Right lobe of liver (tissue), 6 donors: ENCODE measurements around the gene VCPKMT. TPM values are rescaled to one million over a fixed set of nuclear protein-coding genes. Genes with fewer than 3 reads are reported as not detected.

Experiments used
- ATAC-seq, 4 donors: fragments of 200-7000 bp; cut with Tn5 transposase; one replicate each; pipeline ENCODE4 v1.9.1; 2020; ENCODE audit warnings: mild to moderate bottlenecking in 4 of 4, moderate library complexity in 4 of 4
- DNase-seq, 3 donors: peaks; one replicate each; pipeline ENCODE4 v3.0.0-alpha.2; 2020
- H3K27ac ChIP-seq, 3 donors: fragments of 200-600 bp; one replicate each; pipeline ENCODE4 v1.8.0; 2022
- H3K27me3 ChIP-seq, 2 donors: fragments of 200-600 bp; one replicate each; pipeline ENCODE4 v1.8.0; 2022
- H3K36me3 ChIP-seq, 4 donors: fragments of 200-600 bp; sonication (generic) in 1 of 4; one replicate each; pipeline versions ENCODE4 v1.5.1 to v1.8.0; 2017 to 2022; ENCODE audit warnings: control low read depth in 1 of 4
- H3K4me1 ChIP-seq, 4 donors: fragments of 200-600 bp; sonication (generic) in 1 of 4; one replicate each; pipeline versions ENCODE4 v1.5.1 to v1.8.0; 2017 to 2022; ENCODE audit warnings: control low read depth in 1 of 4
- H3K4me3 ChIP-seq, 3 donors: fragments of 200-600 bp; one replicate each; pipeline ENCODE4 v1.8.0; 2022
- H3K9me3 ChIP-seq, 4 donors: fragments of 200-600 bp; sonication (generic) in 1 of 4; one replicate each; pipeline versions ENCODE4 v1.5.1 to v1.8.0; 2017 to 2022; ENCODE audit warnings: control low read depth in 1 of 4
- CTCF ChIP-seq, 4 donors: fragments of 200-600 bp in 3 of 4; fragments of 450-650 bp in 1 of 4; IDR thresholded peaks; one replicate each; pipeline versions ENCODE4 v1.5.1 to v1.8.0; 2016 to 2022; ENCODE audit warnings: antibody characterized with exemption in 4 of 4, mild to moderate bottlenecking in 2 of 4
- POLR2A ChIP-seq: fragments of 450-650 bp; IDR thresholded peaks from one replicate; pipeline ENCODE4 v1.6.1; 2017; ENCODE audit warnings: antibody characterized with exemption, mild to moderate bottlenecking
- WGBS: methylation state at CpG from one replicate; pipeline ENCODE4 v1.1.6; 2018; ENCODE audit warnings: low coverage, low lambda C conversion rate; ENCODE audit not compliant: insufficient coverage; ENCODE audit errors: missing lambda C conversion rate; 5-methylcytosine and 5-hydroxymethylcytosine counted together
- intact Hi-C, 2 donors: fragments of 100-400 bp; cut with DNase I; formaldehyde crosslinking; loops; one replicate each; pipeline versions ENCODE4 v1.11.2 to v1.14.1; 2022
- total RNA-seq, 6 experiments: library from RNA; depleted of rRNA in 2 of 6; stranded (reverse); fragments of >200 nt in 2 of 6; fragmentation: NEBNext Ultra II Directional in 3 of 6; extraction: Animal tissue kit (Norgen Biotek cat#: 25700) in 3 of 6; gene quantifications; one replicate each; pipeline versions ENCODE4 v1.1.0 to v1.2.4, GENCODE V29; 2016 to 2023
- donor health status: DM: no; HTN: yes; CAD: no.
- donor health status: DM: no; HTN: no; CAD: no.
- donor health status: DM: no; HTN: no; CAD: no.
- donor health status: DM: no; HTN: yes; CAD: no.
- donor health status: DM: no; HTN: yes; CAD: no.

Gene VCPKMT
- total RNA-seq, 6 experiments from 2014 or later: 1.4 to 3.8 (median 3.3) TPM

- WGBS: 76% methylated on average over 3 of the region's 3 CpGs
- no peaks in the 10 kb centered on the region for H3K9me3 ChIP-seq
- no peak overlapping the region for H3K27ac ChIP-seq
- no peaks in the 10 kb centered on the region for H3K36me3 ChIP-seq
- intact Hi-C loops: no loop called here
- no peaks in the 10 kb centered on the region for H3K27me3 ChIP-seq
- H3K4me3 ChIP-seq: no peak overlapping the region
- no peak for TF ChIP-seq POLR2A
- TF ChIP-seq CTCF (IDR thresholded peaks at IDR 0.05): no peak
- DNase-seq: no peak
- peaks cover 0 to 9% (median 0%) of the 10 kb centered on the region in 4 donors for H3K4me1 ChIP-seq
- no peak for ATAC-seq
Observed at GRCh38 chr14:50070230-50070629, 46.1 kb downstream of the VCPKMT start.

GRCh38 chr14:50069325-50069724 lies 47.0 kb downstream of the VCPKMT start:
- Histone ChIP-seq H3K36me3 (no peaks in the 10 kb centered on the region), H3K4me3 (no peak overlapping the region), H3K9me3 (no peaks in the 10 kb centered on the region), H3K27ac (no peak overlapping the region), H3K27me3 (no peaks in the 10 kb centered on the region), H3K4me1 (peaks cover 0 to 9% (median 0%) of the 10 kb centered on the region in 4 donors)
- no peak for TF ChIP-seq POLR2A
- intact Hi-C loops: no loop called here
- DNase-seq: no peak
- 50% methylated on average over 2 of the region's 2 CpGs for WGBS
- no peak for ATAC-seq

- no peak overlapping the region for H3K4me3 ChIP-seq
- TF ChIP-seq CTCF (IDR thresholded peaks at IDR 0.05) (no peak), POLR2A (no peak)
- no peaks in the 10 kb centered on the region for H3K36me3 ChIP-seq
- intact Hi-C loops: no loop called here
- H3K4me1 ChIP-seq: peaks cover 0 to 9% (median 0%) of the 10 kb centered on the region in 4 donors
- H3K27me3 ChIP-seq: no peaks in the 10 kb centered on the region
- no peak for ATAC-seq
- H3K9me3 ChIP-seq: no peaks in the 10 kb centered on the region
- 100% methylated on average over 1 of the region's 7 CpGs for WGBS
- H3K27ac ChIP-seq: no peak overlapping the region
- DNase-seq: no peak
Observed at GRCh38 chr14:50068496-50068895, 47.9 kb downstream of the VCPKMT start.

GRCh38 chr14:50067723-50068495 lies 48.5 kb downstream of the VCPKMT start:
- WGBS: 55% methylated on average over 5 of the region's 8 CpGs
- no peaks in the 10 kb centered on the region for H3K36me3 ChIP-seq
- peak in 1 of 3 donors; percentile 64 for DNase-seq
- peak in 3 of 4 donors; percentile 61 to 88 (median 81) for ATAC-seq
- peak overlapping the region in 1 of 3 donors; percentile 48 for H3K27ac ChIP-seq
- no peaks in the 10 kb centered on the region for H3K9me3 ChIP-seq
- intact Hi-C loops: no loop called here
- H3K4me1 ChIP-seq: peaks cover 0 to 14% (median under 1%) of the 10 kb centered on the region in 4 donors
- H3K4me3 ChIP-seq: no peak overlapping the region
- no peaks in the 10 kb centered on the region for H3K27me3 ChIP-seq
- TF ChIP-seq POLR2A: peak; percentile 19
- TF ChIP-seq CTCF (IDR thresholded peaks at IDR 0.05): no peak

GRCh38 chr14:50065583-50065982 lies 50.8 kb downstream of the VCPKMT start:
- intact Hi-C loops: no loop called here
- TF ChIP-seq CTCF (IDR thresholded peaks at IDR 0.05) (no peak), POLR2A (no peak)
- ATAC-seq (no peak), DNase-seq (no peak)
- Histone ChIP-seq H3K36me3 (no peaks in the 10 kb centered on the region), H3K27me3 (no peaks in the 10 kb centered on the region), H3K9me3 (no peaks in the 10 kb centered on the region), H3K4me3 (no peak overlapping the region), H3K27ac (no peak overlapping the region), H3K4me1 (peaks cover 0 to 38% (median 12%) of the 10 kb centered on the region in 4 donors)
- WGBS: 95% methylated on average over 2 of the region's 3 CpGs
